Prostate gland (tissue), 2 donors: ENCODE data around the gene TIPARP.

Experiments
- POLR2A ChIP-seq: fragments of 450-650 bp; IDR thresholded peaks from one replicate; pipeline ENCODE4 v1.6.1; 2016; ENCODE audit warnings: antibody characterized with exemption, mild to moderate bottlenecking
- TF ChIP-seq, protein P1 (sequence below), 4 experiments: fragments of 200-600 bp in 2 of 4; fragments of 450-650 bp in 2 of 4; sonication (generic) in 2 of 4; IDR thresholded peaks; 1 replicate in 3 of 4; 2 replicates in 1 of 4; pipeline ENCODE4 v1.5.1; 2016 to 2019; ENCODE audit warnings: antibody characterized with exemption in 4 of 4, mild to moderate bottlenecking in 2 of 4, moderate library complexity in 2 of 4

DNA sequence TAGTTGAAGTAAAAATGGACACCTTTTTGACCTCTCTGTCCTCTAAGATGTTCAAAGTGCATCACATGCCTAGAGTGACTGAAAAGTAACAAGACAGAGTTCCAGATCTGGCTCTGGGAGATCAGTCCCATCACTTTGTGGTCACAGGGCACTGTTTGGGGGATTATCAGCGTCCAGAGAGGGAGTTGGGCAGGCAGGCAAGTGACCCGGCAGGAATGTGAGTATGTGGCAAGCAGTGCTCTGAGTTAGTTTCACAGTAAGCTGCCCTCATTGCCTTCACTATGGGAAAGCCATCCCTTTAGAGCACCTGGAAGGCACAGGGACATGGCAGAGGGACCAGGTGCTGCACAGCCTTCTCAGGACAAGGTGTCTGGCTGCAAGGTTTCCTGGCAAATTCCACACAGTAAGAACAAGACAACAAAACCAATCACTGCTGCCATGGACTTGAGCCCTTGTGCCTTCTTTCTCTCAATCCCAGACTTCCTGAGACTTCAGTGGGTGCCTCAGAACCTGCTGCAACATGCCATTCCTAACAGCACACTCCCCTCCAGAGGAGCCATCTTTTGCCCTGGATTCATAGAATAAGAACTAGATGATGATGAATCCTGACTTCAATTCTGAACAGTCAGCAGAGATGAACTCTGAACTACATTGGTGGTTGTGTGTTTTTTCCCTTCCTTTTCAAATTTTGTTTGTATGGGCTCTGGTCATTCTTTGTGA is 55.2 kb downstream of the TIPARP start:
- TF ChIP-seq, protein P1, sequence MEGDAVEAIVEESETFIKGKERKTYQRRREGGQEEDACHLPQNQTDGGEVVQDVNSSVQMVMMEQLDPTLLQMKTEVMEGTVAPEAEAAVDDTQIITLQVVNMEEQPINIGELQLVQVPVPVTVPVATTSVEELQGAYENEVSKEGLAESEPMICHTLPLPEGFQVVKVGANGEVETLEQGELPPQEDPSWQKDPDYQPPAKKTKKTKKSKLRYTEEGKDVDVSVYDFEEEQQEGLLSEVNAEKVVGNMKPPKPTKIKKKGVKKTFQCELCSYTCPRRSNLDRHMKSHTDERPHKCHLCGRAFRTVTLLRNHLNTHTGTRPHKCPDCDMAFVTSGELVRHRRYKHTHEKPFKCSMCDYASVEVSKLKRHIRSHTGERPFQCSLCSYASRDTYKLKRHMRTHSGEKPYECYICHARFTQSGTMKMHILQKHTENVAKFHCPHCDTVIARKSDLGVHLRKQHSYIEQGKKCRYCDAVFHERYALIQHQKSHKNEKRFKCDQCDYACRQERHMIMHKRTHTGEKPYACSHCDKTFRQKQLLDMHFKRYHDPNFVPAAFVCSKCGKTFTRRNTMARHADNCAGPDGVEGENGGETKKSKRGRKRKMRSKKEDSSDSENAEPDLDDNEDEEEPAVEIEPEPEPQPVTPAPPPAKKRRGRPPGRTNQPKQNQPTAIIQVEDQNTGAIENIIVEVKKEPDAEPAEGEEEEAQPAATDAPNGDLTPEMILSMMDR (IDR thresholded peaks at IDR 0.05) = no peak
- TF ChIP-seq POLR2A = no peak
